HG03354 (cell line): ENCODE results near the gene CTDSPL.

ENCODE experiments used
- ATAC-seq: cut with Tn5 transposase; IDR thresholded peaks from one replicate; pipeline ENCODE4 v1.9.1; 2021; ENCODE audit warnings: mild to moderate bottlenecking; ENCODE audit not compliant: unreplicated experiment, poor library complexity, severe bottlenecking

CTDSPL gene

GRCh38 chr3:38006445-38006995 is 144.8 kb downstream of the CTDSPL start:
- ATAC-seq: no peak

- no peak for ATAC-seq
Observed at GRCh38 chr3:38007754-38008090, 146.0 kb downstream of the CTDSPL start.

- no peak for ATAC-seq
Observed at GRCh38 chr3:38008191-38008701, 146.6 kb downstream of the CTDSPL start.

- no peak for ATAC-seq
Observed at GRCh38 chr3:38008971-38009580, 147.4 kb downstream of the CTDSPL start.

- no peak for ATAC-seq
Observed at GRCh38 chr3:38009807-38010591, 148.3 kb downstream of the CTDSPL start.

GRCh38 chr3:38011111-38011510 is 149.4 kb downstream of the CTDSPL start:
- ATAC-seq: no peak

GRCh38 chr3:38015485-38015884 is 153.8 kb downstream of the CTDSPL start:
- no peak for ATAC-seq

GRCh38 chr3:38015984-38016383 is 154.3 kb downstream of the CTDSPL start:
- no peak for ATAC-seq

- no peak for ATAC-seq
Observed at GRCh38 chr3:38016410-38016809, 154.7 kb downstream of the CTDSPL start.

- no peak for ATAC-seq
Observed at GRCh38 chr3:38016847-38017444, 155.3 kb downstream of the CTDSPL start.

GRCh38 chr3:38017445-38018295 is 156.0 kb downstream of the CTDSPL start:
- no peak for ATAC-seq

GRCh38 chr3:38018296-38019266 is 156.9 kb downstream of the CTDSPL start:
- ATAC-seq: no peak

GRCh38 chr3:38019658-38020341 is 158.1 kb downstream of the CTDSPL start:
- ATAC-seq: no peak

GRCh38 chr3:38020342-38020726 is 158.7 kb downstream of the CTDSPL start:
- ATAC-seq: no peak

GRCh38 chr3:38021196-38021595 is 159.5 kb downstream of the CTDSPL start:
- no peak for ATAC-seq

- no peak for ATAC-seq
Observed at GRCh38 chr3:38022301-38022700, 160.6 kb downstream of the CTDSPL start.

- ATAC-seq: no peak
Observed at GRCh38 chr3:38022896-38023709, 161.4 kb downstream of the CTDSPL start.
